NCI-H82 treated with DMSO at 0.1 percent for 48 hours (cell line): ENCODE data around the gene PRKAG2.
A peak's percentile ranks its signal among the peaks of the same experiment; 100 is the strongest.
"Not testable (repeated sequence)": the region's sequence is repeated elsewhere in the genome, so short reads cannot be mapped to it uniquely, and the experiment has no call there.

Experiments
- DNase-seq: peaks from one replicate; lab custom pipeline; 2025; ENCODE audit not compliant: unreplicated experiment; lab: John Stamatoyannopoulos, UW

Gene PRKAG2

GRCh38 chr7:151837285-151838042, 39.5 kb downstream of the PRKAG2 start:
- DNase-seq, result peak; percentile 9

- DNase-seq, result no peak
Measured at GRCh38 chr7:151836927-151837205, 40.0 kb downstream of the PRKAG2 start.

DNA sequence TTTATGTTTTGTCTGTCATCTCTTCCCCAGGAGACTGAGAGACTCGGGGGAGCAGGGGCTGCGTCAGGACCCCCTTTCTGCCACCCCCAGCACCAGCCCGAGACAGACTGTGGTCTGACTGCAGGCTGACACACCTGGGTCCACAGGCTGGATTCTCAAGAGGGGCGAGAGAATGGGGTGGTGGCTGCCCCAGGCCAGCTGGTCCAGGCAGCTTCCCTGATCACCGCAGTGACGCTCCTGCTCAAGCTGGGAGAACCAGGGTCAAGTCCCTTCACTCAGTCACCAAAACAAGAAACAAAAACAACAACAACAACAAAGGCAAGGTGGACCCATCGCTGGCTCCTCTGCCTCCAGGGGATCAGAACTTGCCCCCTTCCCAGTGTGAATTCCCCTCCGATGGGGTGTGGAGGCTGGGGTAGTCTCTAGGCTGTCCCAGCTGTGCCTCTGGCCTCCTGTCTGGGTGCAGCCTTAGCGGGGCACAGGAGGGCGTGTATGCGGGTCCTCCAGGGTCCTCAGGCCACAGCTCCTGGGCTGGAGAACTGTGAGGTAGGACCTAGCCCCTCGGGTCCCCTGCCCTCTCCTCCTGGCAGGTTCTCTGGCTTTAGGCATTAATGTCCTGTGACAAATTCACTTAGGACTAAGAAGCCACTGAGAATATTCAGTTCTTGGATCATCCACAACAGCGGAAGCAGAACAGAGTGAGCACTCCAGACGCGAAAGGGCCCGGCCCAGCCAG, 40.6 kb downstream of the PRKAG2 start:
- DNase-seq, result no peak

GRCh38 chr7:151835636-151836035, 41.3 kb downstream of the PRKAG2 start:
- DNase-seq, result no peak

- DNase-seq, result no peak
Measured at GRCh38 chr7:151834271-151835035, 42.5 kb downstream of the PRKAG2 start.

- no peak for DNase-seq
Measured at GRCh38 chr7:151833691-151834090, 43.2 kb downstream of the PRKAG2 start.

GRCh38 chr7:151833213-151833651, 43.7 kb downstream of the PRKAG2 start:
- DNase-seq, result no peak

GRCh38 chr7:151832656-151833055, 44.3 kb downstream of the PRKAG2 start:
- DNase-seq, result no peak

- no peak for DNase-seq
Measured at GRCh38 chr7:151832138-151832537, 44.8 kb downstream of the PRKAG2 start.

GRCh38 chr7:151831606-151832005, 45.3 kb downstream of the PRKAG2 start:
- DNase-seq, result no peak

DNA sequence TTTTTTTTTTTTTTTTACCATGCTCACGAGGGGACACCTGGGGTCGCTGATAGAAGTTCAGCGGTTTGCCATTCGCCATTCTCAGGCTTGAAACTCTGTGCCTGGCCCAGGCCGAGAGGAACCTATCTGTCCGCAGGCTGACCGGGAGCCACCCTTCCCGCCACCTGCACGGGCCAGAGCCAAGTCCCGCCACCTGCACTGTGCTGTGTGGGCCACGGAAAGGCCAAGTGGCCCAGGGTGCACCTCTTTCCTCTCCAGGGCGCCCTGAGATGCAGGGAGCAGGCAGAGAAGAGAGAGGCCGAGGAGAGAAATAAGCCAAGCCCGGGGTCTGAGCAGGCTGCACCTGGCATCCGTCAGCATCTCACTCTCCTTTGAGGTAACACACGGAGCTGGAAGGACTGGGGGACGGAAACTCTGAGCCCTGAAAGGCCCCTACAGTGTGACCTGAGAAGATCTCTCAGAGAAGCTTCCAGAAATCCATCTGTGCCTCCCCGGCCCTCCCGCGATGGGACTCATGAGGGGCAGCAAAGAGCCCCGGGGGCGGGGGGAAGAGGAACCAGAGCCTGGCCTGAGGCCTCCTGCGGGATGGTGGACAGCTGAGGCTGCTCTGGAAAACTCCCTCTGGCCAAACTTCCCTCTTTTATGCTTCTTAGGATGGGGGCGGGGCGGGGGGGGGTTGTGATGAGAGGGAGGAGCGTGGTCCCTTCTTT, 46.6 kb downstream of the PRKAG2 start:
- no peak for DNase-seq

- DNase-seq, result no peak
Measured at GRCh38 chr7:151829707-151830106, 47.2 kb downstream of the PRKAG2 start.

DNA sequence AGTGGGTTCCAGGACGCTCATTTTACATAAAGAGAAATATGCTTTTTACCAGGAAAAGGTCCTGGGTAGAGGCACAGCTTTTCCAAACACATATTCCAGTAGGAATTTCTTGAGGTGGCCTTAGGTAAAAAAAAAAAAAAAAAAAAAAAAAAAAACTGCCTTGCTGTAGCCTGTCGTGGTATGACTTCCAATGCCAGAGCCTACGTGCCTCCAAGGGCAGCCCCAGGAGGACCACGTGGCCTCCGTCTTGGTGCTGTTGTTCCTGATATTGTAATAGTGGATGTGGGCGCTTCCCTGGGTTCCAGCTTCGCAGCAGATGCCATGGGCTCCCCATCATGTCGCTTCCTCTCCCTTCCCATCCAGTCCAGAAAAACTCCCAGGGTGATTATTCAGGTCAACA, 49.3 kb downstream of the PRKAG2 start:
- no peak for DNase-seq

GRCh38 chr7:151826316-151826715, 50.6 kb downstream of the PRKAG2 start:
- DNase-seq, result not testable (repeated sequence)

DNA sequence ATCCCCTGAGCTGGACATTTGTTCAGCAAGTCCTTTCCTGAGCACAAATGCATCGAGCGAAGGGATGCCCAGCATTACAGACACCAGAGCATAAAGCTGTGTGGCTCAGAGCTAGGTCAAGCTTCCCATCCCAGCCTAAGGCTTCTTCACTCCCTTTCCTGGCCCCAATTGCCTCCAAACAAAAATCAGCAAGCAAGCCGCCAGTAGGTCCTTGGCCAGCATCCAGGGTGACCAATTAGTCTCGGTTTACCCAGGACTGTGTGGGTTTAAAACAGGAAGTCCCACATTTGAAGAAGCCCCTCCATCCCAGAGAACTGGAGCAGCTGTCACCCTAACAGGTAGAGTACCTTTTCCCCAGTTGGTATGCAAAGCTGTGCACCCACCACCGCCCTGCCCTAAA, 51.2 kb downstream of the PRKAG2 start:
- DNase-seq, result no peak

- DNase-seq, result no peak
Measured at GRCh38 chr7:151824373-151824933, 52.5 kb downstream of the PRKAG2 start.

DNA sequence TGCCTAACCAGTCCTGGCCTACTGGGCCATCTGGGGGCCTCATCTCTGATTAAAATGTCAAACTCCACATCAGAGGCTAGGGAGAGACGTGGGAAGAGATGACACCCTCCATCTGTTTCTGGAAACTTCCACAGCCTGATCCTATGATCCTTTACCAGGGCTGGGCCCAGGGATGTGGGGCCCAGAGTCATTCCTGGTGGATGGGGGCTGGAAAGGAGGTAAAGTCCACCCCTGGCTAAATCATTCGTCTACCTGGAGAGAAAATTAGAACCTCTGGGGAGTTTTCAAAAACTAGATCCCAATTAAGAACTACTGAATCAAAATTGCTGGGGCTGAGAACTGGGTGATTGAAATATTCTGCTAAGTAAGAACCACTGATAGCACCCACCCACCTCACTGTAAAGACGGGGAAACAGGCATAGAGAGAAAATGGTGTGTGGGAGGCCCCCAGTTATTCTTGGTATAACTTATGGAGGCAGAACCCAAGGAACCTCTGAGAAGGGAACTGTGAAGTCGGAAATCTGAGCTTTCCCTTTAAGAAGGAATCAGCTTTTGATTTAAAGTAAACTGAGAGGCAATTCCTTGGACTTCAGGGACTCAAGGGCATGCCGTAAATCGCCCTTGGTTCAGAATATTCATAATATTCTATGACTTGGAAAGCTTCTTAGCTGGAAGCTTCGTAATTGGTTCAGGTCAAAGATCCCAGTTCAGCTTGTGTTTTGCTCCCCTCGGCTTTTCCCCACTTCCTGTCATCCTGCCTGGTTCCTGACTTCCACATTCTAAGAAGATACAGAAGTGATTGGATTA, 53.1 kb downstream of the PRKAG2 start:
- DNase-seq, result no peak

GRCh38 chr7:151822541-151823181, 54.3 kb downstream of the PRKAG2 start:
- no peak for DNase-seq

GRCh38 chr7:151821806-151822540, 54.9 kb downstream of the PRKAG2 start:
- DNase-seq, result no peak
